Endodermal cell (in vitro differentiated cells): Measurements from ENCODE around the gene PRRX2. TPM values are rescaled to one million over a fixed set of nuclear protein-coding genes. Genes with fewer than 3 reads are reported as not detected.

Experiments
- DNase-seq: peaks from one replicate; pipeline ENCODE4 v3.0.0-alpha.2; 2017
- H3K27ac ChIP-seq: 2 replicates; pipeline ENCODE4 v1.5.1; 2013; ENCODE audit warnings: mild to moderate bottlenecking, low read depth, low read length, moderate library complexity
- H3K27me3 ChIP-seq: 2 replicates; pipeline ENCODE4 v1.6.1; 2013; ENCODE audit warnings: mild to moderate bottlenecking, low read length, moderate library complexity; ENCODE audit not compliant: insufficient read depth, control insufficient read depth, poor library complexity, severe bottlenecking
- H3K36me3 ChIP-seq: 2 replicates; pipeline ENCODE4 v1.7.0; 2013; ENCODE audit warnings: mild to moderate bottlenecking, low read length, moderate library complexity; ENCODE audit not compliant: control insufficient read depth, insufficient read depth
- H3K4me1 ChIP-seq: one replicate; pipeline ENCODE4 v1.7.0; 2013; ENCODE audit warnings: low read length; ENCODE audit not compliant: control insufficient read depth, insufficient read depth
- H3K4me3 ChIP-seq: 2 replicates; pipeline ENCODE4 v1.5.1; 2013; ENCODE audit warnings: mild to moderate bottlenecking, low read length, moderate library complexity
- H3K9ac ChIP-seq: 2 replicates; pipeline ENCODE4 v1.6.1; 2013; ENCODE audit warnings: mild to moderate bottlenecking, low read length, moderate library complexity; ENCODE audit not compliant: poor library complexity, severe bottlenecking; ENCODE audit errors: extremely low read depth
- H3K9me3 ChIP-seq: 2 replicates; pipeline ENCODE4 v1.6.1; 2013; ENCODE audit warnings: mild to moderate bottlenecking, low read length, moderate library complexity; ENCODE audit not compliant: control insufficient read depth
- H3K27ac Mint-ChIP-seq: 2 replicates; pipeline ENCODE4 v1.8.0; 2020; ENCODE audit warnings: mixed read lengths
- H3K27me3 Mint-ChIP-seq: 2 replicates; pipeline ENCODE4 v1.8.0; 2021; ENCODE audit warnings: mild to moderate bottlenecking, mixed read lengths; ENCODE audit not compliant: insufficient read depth
- H3K36me3 Mint-ChIP-seq: 2 replicates; pipeline ENCODE4 v1.8.0; 2020; ENCODE audit warnings: low read depth, mixed read lengths
- H3K4me1 Mint-ChIP-seq: 2 replicates; pipeline ENCODE4 v1.8.0; 2020; ENCODE audit warnings: mixed read lengths
- H3K4me3 Mint-ChIP-seq: 2 replicates; pipeline ENCODE4 v1.8.0; 2020; ENCODE audit warnings: mild to moderate bottlenecking, moderate library complexity, mixed read lengths
- H3K9me3 Mint-ChIP-seq: 2 replicates; pipeline ENCODE4 v1.8.0; 2020; ENCODE audit warnings: mild to moderate bottlenecking, mixed read lengths
- WGBS, 2 experiments: methylation state at CpG; one replicate each; pipeline versions ENCODE4 v1.1.5 to v1.1.7; 2013; ENCODE audit warnings: missing lambda C conversion rate in 2 of 2, mixed read lengths in 1 of 2; ENCODE audit not compliant: insufficient coverage in 1 of 2, insufficient read length in 1 of 2; 5-methylcytosine and 5-hydroxymethylcytosine counted together
- total RNA-seq, 2 donors: library from RNA; stranded (reverse); fragmentation: NEBNext Ultra II Directional in 1 of 2; extraction: Animal tissue kit (Norgen Biotek cat#: 25700) in 1 of 2; gene quantifications; 2 replicates in 1 of 2; 3 replicates in 1 of 2; pipeline ENCODE4 v1.2.1, GENCODE V29; 2021
- TF ChIP-seq, protein P1 (sequence below): fragments of 200-600 bp; sonication (generic); conservative IDR thresholded peaks from 2 replicates; pipeline ENCODE4 v1.5.0; 2021; ENCODE audit warnings: antibody characterized with exemption, mild to moderate bottlenecking

Gene PRRX2
- total RNA-seq, 2 donors from 2014 or later: 1.0 to 3.8 TPM

DNA sequence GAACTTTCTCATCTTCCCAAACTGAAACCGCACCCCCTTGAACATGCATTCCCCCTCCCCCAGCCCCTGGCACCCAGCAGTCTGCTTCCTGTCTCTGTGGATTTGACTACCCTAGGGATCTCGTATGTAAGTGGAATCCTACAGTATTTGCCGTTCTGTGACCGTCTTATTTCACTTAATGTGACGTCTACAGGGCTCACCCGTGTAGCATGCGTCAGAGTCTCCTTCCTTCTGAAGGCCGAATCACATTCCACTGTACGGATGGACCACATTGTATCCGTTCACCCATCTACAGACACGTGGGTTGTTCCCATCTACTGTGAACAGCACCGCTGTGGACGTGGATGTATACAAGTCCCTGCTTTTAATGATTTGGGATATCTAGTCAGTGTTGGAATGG, 4.5 kb downstream of the PRRX2 start:
- Mint-ChIP-seq H3K27me3 (peaks cover 18% of the 10 kb centered on the region), H3K4me3 (no peak overlapping the region), H3K9me3 (no peaks in the 10 kb centered on the region), H3K27ac (no peak overlapping the region), H3K36me3 (no peaks in the 10 kb centered on the region), H3K4me1 (peaks cover 4% of the 10 kb centered on the region)
- H3K36me3 ChIP-seq: no peaks in the 10 kb centered on the region
- H3K27me3 ChIP-seq: peaks cover 20% of the 10 kb centered on the region
- TF ChIP-seq, protein P1, sequence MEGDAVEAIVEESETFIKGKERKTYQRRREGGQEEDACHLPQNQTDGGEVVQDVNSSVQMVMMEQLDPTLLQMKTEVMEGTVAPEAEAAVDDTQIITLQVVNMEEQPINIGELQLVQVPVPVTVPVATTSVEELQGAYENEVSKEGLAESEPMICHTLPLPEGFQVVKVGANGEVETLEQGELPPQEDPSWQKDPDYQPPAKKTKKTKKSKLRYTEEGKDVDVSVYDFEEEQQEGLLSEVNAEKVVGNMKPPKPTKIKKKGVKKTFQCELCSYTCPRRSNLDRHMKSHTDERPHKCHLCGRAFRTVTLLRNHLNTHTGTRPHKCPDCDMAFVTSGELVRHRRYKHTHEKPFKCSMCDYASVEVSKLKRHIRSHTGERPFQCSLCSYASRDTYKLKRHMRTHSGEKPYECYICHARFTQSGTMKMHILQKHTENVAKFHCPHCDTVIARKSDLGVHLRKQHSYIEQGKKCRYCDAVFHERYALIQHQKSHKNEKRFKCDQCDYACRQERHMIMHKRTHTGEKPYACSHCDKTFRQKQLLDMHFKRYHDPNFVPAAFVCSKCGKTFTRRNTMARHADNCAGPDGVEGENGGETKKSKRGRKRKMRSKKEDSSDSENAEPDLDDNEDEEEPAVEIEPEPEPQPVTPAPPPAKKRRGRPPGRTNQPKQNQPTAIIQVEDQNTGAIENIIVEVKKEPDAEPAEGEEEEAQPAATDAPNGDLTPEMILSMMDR: no peak
- no peak overlapping the region for H3K9ac ChIP-seq
- H3K9me3 ChIP-seq: no peaks in the 10 kb centered on the region
- H3K27ac ChIP-seq: no peak overlapping the region
- WGBS, 2 experiments: 88 to 89% methylated on average over 13 of the region's 13 CpGs
- H3K4me3 ChIP-seq: no peak overlapping the region
- no peak for DNase-seq
- H3K4me1 ChIP-seq: no peaks in the 10 kb centered on the region

DNA sequence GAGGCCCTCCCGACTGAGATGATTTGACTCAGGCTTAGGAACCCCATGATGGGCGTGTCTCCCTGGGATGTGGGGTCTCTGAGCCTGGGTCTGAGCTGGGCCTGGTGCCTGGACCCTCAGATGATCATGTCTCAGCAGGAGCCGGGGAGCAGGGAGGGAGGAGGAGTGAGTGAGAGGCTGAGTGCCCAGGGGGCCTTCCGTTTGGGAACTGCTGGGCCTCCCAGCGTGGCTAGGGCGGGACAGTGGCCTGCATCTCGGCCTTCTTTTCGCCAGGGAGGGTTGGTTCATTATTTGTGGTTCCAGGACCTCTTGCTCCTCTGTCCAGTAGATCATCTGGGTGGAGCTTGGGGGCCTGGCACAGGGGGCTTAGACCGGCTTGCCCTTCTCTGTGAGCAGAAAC, 5.6 kb downstream of the PRRX2 start:
- 82 to 100% methylated on average over 2 to 9 of the region's 9 CpGs for WGBS, 2 experiments

GRCh38 chr9:129671519-129671918, 6.1 kb downstream of the PRRX2 start:
- no peaks in the 10 kb centered on the region for H3K4me1 ChIP-seq
- Mint-ChIP-seq H3K9me3 (no peaks in the 10 kb centered on the region), H3K36me3 (no peaks in the 10 kb centered on the region), H3K4me1 (peaks cover 4% of the 10 kb centered on the region), H3K27ac (no peak overlapping the region), H3K27me3 (peaks cover 12% of the 10 kb centered on the region), H3K4me3 (no peak overlapping the region)
- H3K27ac ChIP-seq: no peak overlapping the region
- TF ChIP-seq, protein P1: no peak
- WGBS, 2 experiments: 92 to 96% methylated on average over 5 to 7 of the region's 7 CpGs
- H3K36me3 ChIP-seq: no peaks in the 10 kb centered on the region
- H3K9ac ChIP-seq: no peak overlapping the region
- DNase-seq: no peak
- H3K4me3 ChIP-seq: no peak overlapping the region
- peaks cover 9% of the 10 kb centered on the region for H3K27me3 ChIP-seq
- no peaks in the 10 kb centered on the region for H3K9me3 ChIP-seq

More for the DNA sequence above, 5.6 kb downstream of the PRRX2 start:
- Mint-ChIP-seq H3K4me3 (no peak overlapping the region), H3K36me3 (no peaks in the 10 kb centered on the region), H3K4me1 (peaks cover 4% of the 10 kb centered on the region), H3K9me3 (no peaks in the 10 kb centered on the region), H3K27me3 (peaks cover 13% of the 10 kb centered on the region), H3K27ac (no peak overlapping the region)
- no peak overlapping the region for H3K27ac ChIP-seq
- H3K4me3 ChIP-seq: no peak overlapping the region
- H3K9ac ChIP-seq: no peak overlapping the region
- H3K9me3 ChIP-seq: no peaks in the 10 kb centered on the region
- no peaks in the 10 kb centered on the region for H3K4me1 ChIP-seq
- H3K36me3 ChIP-seq: no peaks in the 10 kb centered on the region
- H3K27me3 ChIP-seq: peaks cover 12% of the 10 kb centered on the region
- DNase-seq: no peak
- TF ChIP-seq, protein P1: no peak
